ENCODE results near the gene DOCK10. TPM values are rescaled to one million over a fixed set of nuclear protein-coding genes. Genes with fewer than 3 reads are reported as not detected.

Gene DOCK10
- total and polyA plus RNA-seq, 2 donors (not counting 3 experiments of a cell fraction or from before 2014, with no cell fraction given) = 5.8 to 23.0 TPM

- ChIA-PET CTCF (interaction anchor here (1.3 to 1.7 kb wide), 2 partner anchors 10 to 639 kb away, joined by 3 to 5 read pairs; no protein-coding TSS in a partner anchor), POLR2A (no interaction called here)
- no peak for FAIRE-seq
- Histone ChIP-seq H2AFZ (ENCODE audit: low read depth, low read length) (no peak overlapping the region), H4K20me1 (replicated peaks; ENCODE audit: control insufficient read depth, extremely low read depth, insufficient read depth, low read length) (no peaks in the 10 kb centered on the region), H3K79me2 (ENCODE audit: control insufficient read depth, insufficient read depth, low read length) (no peaks in the 10 kb centered on the region), H3K4me1 (ENCODE audit: control insufficient read depth, extremely low read depth, insufficient read depth, low read length) (no peaks in the 10 kb centered on the region), H3K4me2 (ENCODE audit: insufficient read depth, low read length) (no peak overlapping the region), H3K9me3 (replicated peaks; ENCODE audit: control insufficient read depth, insufficient read depth, low read length) (no peaks in the 10 kb centered on the region), H3K4me3 (replicated peaks in 1 of 3; ENCODE audit: insufficient read depth in 1 of 3, low read depth in 1 of 3, low read length in 3 of 3) (no peak overlapping the region), H3K36me3 (ENCODE audit: control insufficient read depth in 2 of 2, extremely low read depth in 1 of 2, insufficient read depth in 2 of 2, low read length in 2 of 2) (no peaks in the 10 kb centered on the region), H3K9me1 (replicated peaks; ENCODE audit: control insufficient read depth, extremely low read depth, insufficient read depth, low read length) (no peaks in the 10 kb centered on the region), H3K27ac (ENCODE audit: insufficient read depth, low read depth, low read length) (no peak overlapping the region), H3K27me3 (ENCODE audit: control insufficient read depth in 2 of 2, insufficient read depth in 2 of 2, low read length in 2 of 2) (no peaks in the 10 kb centered on the region), H3K9ac (replicated peaks; ENCODE audit: extremely low read depth, insufficient read depth, low read length) (no peak overlapping the region)
- TF ChIP-seq JUN (IDR thresholded peaks at IDR 0.05; ENCODE audit: borderline replicate concordance, insufficient read depth, insufficient read length, low read depth) = no peak
- TF ChIP-seq MYC (IDR thresholded peaks at IDR 0.05; ENCODE audit: low read depth, low read length) = no peak
- no peak for TF ChIP-seq POLR2A (IDR thresholded peaks at IDR 0.05; ENCODE audit: low read depth, low read length)
- no peak for TF ChIP-seq FOS (IDR thresholded peaks at IDR 0.05; ENCODE audit: borderline replicate concordance, insufficient read depth, low read length)
- TF ChIP-seq POLR2AphosphoS5 (IDR thresholded peaks at IDR 0.05; ENCODE audit: insufficient read depth, low read depth, low read length) = no peak
- no peak for TF ChIP-seq MAX (IDR thresholded peaks at IDR 0.05; ENCODE audit: insufficient read depth, insufficient read length)
- TF ChIP-seq CTCF (IDR thresholded peaks at IDR 0.05; ENCODE audit: extremely low read depth in 1 of 2, insufficient read depth in 1 of 2, low read depth in 1 of 2, low read length in 2 of 2) = no peak
- TF ChIP-seq EZH2 (IDR thresholded peaks at IDR 0.05; ENCODE audit: borderline replicate concordance, low read depth, low read length, severe bottlenecking) = no peak
- TF ChIP-seq GATA2 (IDR thresholded peaks at IDR 0.05; ENCODE audit: insufficient read depth, insufficient read length, low read depth, low read length) = no peak
- dilution Hi-C loops (cut with MboI; ENCODE audit: extremely low pct_ligation_motif_present, low sequenced_read_pairs) (no loop called here), intact Hi-C loops (cut with micrococcal nuclease) (no loop called here)
- no peak for DNase-seq (ENCODE audit: low read depth, low spot score)
- BruUV-seq (replicated peaks) = no TSS peak
These were observed 22.0 kb downstream of the DOCK10 start for GRCh38 chr2:225020168-225020849.
